Liver (tissue), 9 donors: ENCODE measurements around the gene STX16. TPM values are rescaled to one million over a fixed set of nuclear protein-coding genes. Genes with fewer than 3 reads are reported as not detected.

Experiments used
- DNase-seq: peaks from one replicate; pipeline ENCODE4 v3.0.0-alpha.2; 2017; ENCODE audit warnings: low spot score
- H3K27ac ChIP-seq, 2 donors: one replicate each; pipeline ENCODE4 v1.7.0; 2013; ENCODE audit warnings: inconsistent platforms in 2 of 2, low read length in 2 of 2, control low read depth in 1 of 2, low read depth in 1 of 2, mild to moderate bottlenecking in 1 of 2
- H3K27me3 ChIP-seq, 4 donors: one replicate each; pipeline versions ENCODE4 v1.6.1 to v1.7.0; 2013; ENCODE audit warnings: low read length in 3 of 4, inconsistent platforms in 1 of 4, mild to moderate bottlenecking in 1 of 4, moderate library complexity in 1 of 4; ENCODE audit not compliant: control insufficient read depth in 4 of 4, insufficient read depth in 4 of 4
- H3K36me3 ChIP-seq, 4 donors: one replicate each; pipeline versions ENCODE4 v1.6.1 to v1.7.0; 2013; ENCODE audit warnings: low read length in 3 of 4, mild to moderate bottlenecking in 3 of 4, low read depth in 1 of 4, moderate library complexity in 1 of 4; ENCODE audit not compliant: control insufficient read depth in 4 of 4, insufficient read depth in 3 of 4
- H3K4me1 ChIP-seq, 4 donors: one replicate each; pipeline versions ENCODE4 v1.6.1 to v1.7.0; 2013; ENCODE audit warnings: low read length in 3 of 4, mild to moderate bottlenecking in 3 of 4, moderate library complexity in 1 of 4; ENCODE audit not compliant: control insufficient read depth in 4 of 4, insufficient read depth in 4 of 4
- H3K4me3 ChIP-seq, 3 donors: one replicate each; pipeline versions ENCODE4 v1.6.1 to v1.7.0; 2013; ENCODE audit warnings: low read length in 3 of 3, control low read depth in 1 of 3, low read depth in 1 of 3, mild to moderate bottlenecking in 1 of 3
- H3K9ac ChIP-seq, 2 donors: one replicate each; pipeline ENCODE4 v1.7.0; 2013; ENCODE audit warnings: low read length in 2 of 2, mild to moderate bottlenecking in 2 of 2, moderate library complexity in 2 of 2, control low read depth in 1 of 2, low read depth in 1 of 2
- H3K9me3 ChIP-seq, 4 donors: one replicate each; pipeline versions ENCODE4 v1.6.1 to v1.7.0; 2013; ENCODE audit warnings: low read length in 3 of 4; ENCODE audit not compliant: control insufficient read depth in 4 of 4
- EGR1 ChIP-seq, 2 donors: IDR thresholded peaks; 2 replicates each; pipeline ENCODE4 v1.6.1; 2016 to 2018; ENCODE audit warnings: antibody characterized with exemption in 2 of 2, low read depth in 2 of 2
- FOXA1 ChIP-seq: IDR thresholded peaks from 2 replicates; pipeline ENCODE4 v1.6.1; 2016; ENCODE audit warnings: antibody characterized with exemption
- FOXA2 ChIP-seq: IDR thresholded peaks from 2 replicates; pipeline ENCODE4 v1.6.1; 2016; ENCODE audit warnings: antibody characterized with exemption
- GABPA ChIP-seq, 2 donors: IDR thresholded peaks in 1 of 2; conservative IDR thresholded peaks in 1 of 2; 2 replicates each; pipeline ENCODE4 v1.6.1; 2016; ENCODE audit warnings: antibody characterized with exemption in 2 of 2, mild to moderate bottlenecking in 1 of 2, moderate library complexity in 1 of 2
- HNF4G ChIP-seq: IDR thresholded peaks from 2 replicates; pipeline ENCODE4 v1.6.1; 2016; ENCODE audit warnings: antibody characterized with exemption
- JUND ChIP-seq, 2 donors: IDR thresholded peaks; 2 replicates each; pipeline ENCODE4 v1.6.1; 2016; ENCODE audit warnings: antibody characterized with exemption in 2 of 2
- NR2F2 ChIP-seq: IDR thresholded peaks from 2 replicates; pipeline ENCODE4 v1.6.1; 2016; ENCODE audit warnings: antibody characterized with exemption
- RAD21 ChIP-seq, 2 donors: IDR thresholded peaks; 2 replicates each; pipeline ENCODE4 v1.6.1; 2016; ENCODE audit warnings: antibody characterized with exemption in 2 of 2, mild to moderate bottlenecking in 2 of 2
- TAF1 ChIP-seq: conservative IDR thresholded peaks from 2 replicates; pipeline ENCODE4 v1.6.1; 2016; ENCODE audit warnings: antibody characterized with exemption, mild to moderate bottlenecking
- ZBTB33 ChIP-seq: IDR thresholded peaks from 2 replicates; pipeline ENCODE4 v1.6.1; 2016; ENCODE audit warnings: antibody characterized with exemption
- WGBS: extraction: QIAGEN DNeasy Blood & Tissue Kit; methylation state at CpG from one replicate; pipeline ENCODE4 v1.1.7; 2013; 5-methylcytosine and 5-hydroxymethylcytosine counted together
- polyA plus RNA-seq, 2 donors: library from polyadenylated mRNA; stranded (reverse) in 1 of 2; unstranded in 1 of 2; fragments of 200-250 nt in 1 of 2; fragments of >200 nt in 1 of 2; fragmentation: Nextera tagmentation in 1 of 2; extraction: Ambion mirVana in 1 of 2; gene quantifications; one replicate each; pipeline versions ENCODE4 v1.2.1 to v1.2.3, GENCODE V29; 2013 to 2015
- total RNA-seq, 2 donors: library from RNA; depleted of rRNA; stranded (reverse); fragments of >200 nt; gene quantifications; one replicate each; pipeline ENCODE4 v1.2.3, GENCODE V29; 2014
- TF ChIP-seq, protein P1 (sequence below): IDR thresholded peaks from 2 replicates; pipeline ENCODE4 v1.6.1; 2016; ENCODE audit warnings: antibody characterized with exemption
- TF ChIP-seq, protein P2 (sequence below): IDR thresholded peaks from 2 replicates; pipeline ENCODE4 v1.6.1; 2016; ENCODE audit warnings: antibody characterized with exemption, mild to moderate bottlenecking
- TF ChIP-seq, protein P3 (sequence below): fragments of 150-350 bp; IDR thresholded peaks from 2 replicates; pipeline ENCODE4 v1.5.1; 2017; ENCODE audit warnings: improper control_type of control experiment, low read depth, low read length; ENCODE audit not compliant: missing input control
- TF ChIP-seq, protein P4 (sequence below): IDR thresholded peaks from 2 replicates; pipeline ENCODE4 v1.6.1; 2016; ENCODE audit warnings: antibody characterized with exemption
- donor health status: healthy.
- donor health status: healthy.
- donor health status: healthy.
- donor health status: healthy.
- donor health status: healthy.

Gene STX16
- total and polyA plus RNA-seq, 4 donors: 8.5 to 32.5 (median 16.6) TPM

- Histone ChIP-seq H3K9me3 (no peaks in the 10 kb centered on the region), H3K27me3 (no peaks in the 10 kb centered on the region), H3K27ac (no peak overlapping the region), H3K36me3 (peaks cover 14 to 52% (median 29%) of the 10 kb centered on the region in 4 donors), H3K4me3 (no peak overlapping the region), H3K9ac (no peak overlapping the region), H3K4me1 (no peaks in the 10 kb centered on the region)
- TF ChIP-seq ZBTB33: no peak
- no peak for TF ChIP-seq NR2F2
- TF ChIP-seq JUND (IDR thresholded peaks at IDR 0.05): no peak
- no peak for TF ChIP-seq FOXA1
- TF ChIP-seq GABPA (IDR thresholded peaks at IDR 0.05 in 1 of 2, conservative IDR thresholded peaks at IDR 0.05 in 1 of 2): no peak
- TF ChIP-seq, protein P1, sequence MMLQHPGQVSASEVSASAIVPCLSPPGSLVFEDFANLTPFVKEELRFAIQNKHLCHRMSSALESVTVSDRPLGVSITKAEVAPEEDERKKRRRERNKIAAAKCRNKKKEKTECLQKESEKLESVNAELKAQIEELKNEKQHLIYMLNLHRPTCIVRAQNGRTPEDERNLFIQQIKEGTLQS: no peak
- DNase-seq: no peak
- 93% methylated on average over 8 of the region's 8 CpGs for WGBS
Observed at GRCh38 chr20:58678806-58679205, 27.7 kb downstream of the STX16 start.

DNA sequence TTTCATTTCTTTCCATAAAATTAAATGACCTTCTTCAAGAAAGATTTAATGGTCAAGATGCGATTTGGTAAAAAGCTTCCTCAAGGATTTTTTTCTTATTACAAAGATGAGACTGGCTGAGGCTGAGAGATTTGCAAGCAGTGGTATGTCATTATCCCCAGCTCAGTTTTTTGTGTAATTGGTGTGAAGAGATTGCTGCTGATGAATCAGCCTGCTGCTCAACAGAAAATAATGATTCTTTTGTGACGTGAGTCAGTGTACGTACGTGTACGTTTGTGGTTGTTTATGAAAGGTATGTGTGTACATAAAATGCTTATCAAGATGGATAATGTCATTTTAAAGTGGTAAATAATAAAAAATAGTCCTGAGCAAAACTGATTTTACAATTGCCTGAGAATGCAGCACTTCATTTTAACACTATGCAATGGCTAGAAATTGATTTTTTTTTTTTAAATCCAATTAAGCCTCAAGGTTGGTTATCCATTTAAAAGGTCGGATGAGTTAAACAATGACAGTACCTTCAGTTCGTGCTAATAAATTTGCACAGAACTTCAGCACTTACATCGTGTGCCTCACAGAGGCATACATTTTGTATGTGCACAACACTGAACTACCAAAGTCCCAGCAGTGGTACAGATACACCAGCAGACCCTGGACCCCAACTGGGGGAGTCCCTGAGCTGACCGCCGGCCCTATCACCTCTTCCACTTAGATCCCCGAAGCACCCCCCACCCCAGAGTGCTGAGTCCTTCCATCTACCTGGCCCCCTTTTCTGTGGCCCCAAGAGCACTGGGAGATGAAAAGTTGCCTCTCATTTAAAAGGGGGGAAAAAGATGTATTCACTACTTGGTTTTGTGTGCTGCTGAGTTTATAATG lies 31.8 kb downstream of the STX16 start:
- H3K36me3 ChIP-seq: peaks cover 0 to 19% (median 9%) of the 10 kb centered on the region in 4 donors
- DNase-seq: no peak
- no peak for TF ChIP-seq ZBTB33
- TF ChIP-seq, protein P1: no peak
- no peak for TF ChIP-seq NR2F2
- TF ChIP-seq EGR1 (IDR thresholded peaks at IDR 0.05; ENCODE audit: low read depth in 2 of 2): no peak
- no peak for TF ChIP-seq TAF1
- no peak for TF ChIP-seq FOXA2
- no peak for TF ChIP-seq FOXA1
- TF ChIP-seq, protein P2, sequence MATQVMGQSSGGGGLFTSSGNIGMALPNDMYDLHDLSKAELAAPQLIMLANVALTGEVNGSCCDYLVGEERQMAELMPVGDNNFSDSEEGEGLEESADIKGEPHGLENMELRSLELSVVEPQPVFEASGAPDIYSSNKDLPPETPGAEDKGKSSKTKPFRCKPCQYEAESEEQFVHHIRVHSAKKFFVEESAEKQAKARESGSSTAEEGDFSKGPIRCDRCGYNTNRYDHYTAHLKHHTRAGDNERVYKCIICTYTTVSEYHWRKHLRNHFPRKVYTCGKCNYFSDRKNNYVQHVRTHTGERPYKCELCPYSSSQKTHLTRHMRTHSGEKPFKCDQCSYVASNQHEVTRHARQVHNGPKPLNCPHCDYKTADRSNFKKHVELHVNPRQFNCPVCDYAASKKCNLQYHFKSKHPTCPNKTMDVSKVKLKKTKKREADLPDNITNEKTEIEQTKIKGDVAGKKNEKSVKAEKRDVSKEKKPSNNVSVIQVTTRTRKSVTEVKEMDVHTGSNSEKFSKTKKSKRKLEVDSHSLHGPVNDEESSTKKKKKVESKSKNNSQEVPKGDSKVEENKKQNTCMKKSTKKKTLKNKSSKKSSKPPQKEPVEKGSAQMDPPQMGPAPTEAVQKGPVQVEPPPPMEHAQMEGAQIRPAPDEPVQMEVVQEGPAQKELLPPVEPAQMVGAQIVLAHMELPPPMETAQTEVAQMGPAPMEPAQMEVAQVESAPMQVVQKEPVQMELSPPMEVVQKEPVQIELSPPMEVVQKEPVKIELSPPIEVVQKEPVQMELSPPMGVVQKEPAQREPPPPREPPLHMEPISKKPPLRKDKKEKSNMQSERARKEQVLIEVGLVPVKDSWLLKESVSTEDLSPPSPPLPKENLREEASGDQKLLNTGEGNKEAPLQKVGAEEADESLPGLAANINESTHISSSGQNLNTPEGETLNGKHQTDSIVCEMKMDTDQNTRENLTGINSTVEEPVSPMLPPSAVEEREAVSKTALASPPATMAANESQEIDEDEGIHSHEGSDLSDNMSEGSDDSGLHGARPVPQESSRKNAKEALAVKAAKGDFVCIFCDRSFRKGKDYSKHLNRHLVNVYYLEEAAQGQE: no peak
- TF ChIP-seq RAD21 (IDR thresholded peaks at IDR 0.05): no peak
- no peak for TF ChIP-seq HNF4G
- no peak for TF ChIP-seq GABPA (IDR thresholded peaks at IDR 0.05 in 1 of 2, conservative IDR thresholded peaks at IDR 0.05 in 1 of 2)
- TF ChIP-seq, protein P3, sequence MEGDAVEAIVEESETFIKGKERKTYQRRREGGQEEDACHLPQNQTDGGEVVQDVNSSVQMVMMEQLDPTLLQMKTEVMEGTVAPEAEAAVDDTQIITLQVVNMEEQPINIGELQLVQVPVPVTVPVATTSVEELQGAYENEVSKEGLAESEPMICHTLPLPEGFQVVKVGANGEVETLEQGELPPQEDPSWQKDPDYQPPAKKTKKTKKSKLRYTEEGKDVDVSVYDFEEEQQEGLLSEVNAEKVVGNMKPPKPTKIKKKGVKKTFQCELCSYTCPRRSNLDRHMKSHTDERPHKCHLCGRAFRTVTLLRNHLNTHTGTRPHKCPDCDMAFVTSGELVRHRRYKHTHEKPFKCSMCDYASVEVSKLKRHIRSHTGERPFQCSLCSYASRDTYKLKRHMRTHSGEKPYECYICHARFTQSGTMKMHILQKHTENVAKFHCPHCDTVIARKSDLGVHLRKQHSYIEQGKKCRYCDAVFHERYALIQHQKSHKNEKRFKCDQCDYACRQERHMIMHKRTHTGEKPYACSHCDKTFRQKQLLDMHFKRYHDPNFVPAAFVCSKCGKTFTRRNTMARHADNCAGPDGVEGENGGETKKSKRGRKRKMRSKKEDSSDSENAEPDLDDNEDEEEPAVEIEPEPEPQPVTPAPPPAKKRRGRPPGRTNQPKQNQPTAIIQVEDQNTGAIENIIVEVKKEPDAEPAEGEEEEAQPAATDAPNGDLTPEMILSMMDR: no peak
- TF ChIP-seq, protein P4, sequence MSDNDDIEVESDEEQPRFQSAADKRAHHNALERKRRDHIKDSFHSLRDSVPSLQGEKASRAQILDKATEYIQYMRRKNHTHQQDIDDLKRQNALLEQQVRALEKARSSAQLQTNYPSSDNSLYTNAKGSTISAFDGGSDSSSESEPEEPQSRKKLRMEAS: no peak
- no peak for TF ChIP-seq JUND (IDR thresholded peaks at IDR 0.05)

More for the DNA sequence above, 31.8 kb downstream of the STX16 start:
- no peaks in the 10 kb centered on the region for H3K4me1 ChIP-seq
- H3K27ac ChIP-seq: no peak overlapping the region
- H3K9me3 ChIP-seq: no peaks in the 10 kb centered on the region
- no peaks in the 10 kb centered on the region for H3K27me3 ChIP-seq
- no peak overlapping the region for H3K4me3 ChIP-seq
- H3K9ac ChIP-seq: no peak overlapping the region
- 96% methylated on average over 11 of the region's 11 CpGs for WGBS
